ENCODE measurements around the gene ZNF426. TPM values are rescaled to one million over a fixed set of nuclear protein-coding genes. Genes with fewer than 3 reads are reported as not detected.
A peak's percentile ranks its signal among the peaks of the same experiment; 100 is the strongest.
"Not testable (repeated sequence)": the region's sequence is repeated elsewhere in the genome, so short reads cannot be mapped to it uniquely, and the experiment has no call there.

ZNF426 gene
- 11.1 TPM for polyA plus RNA-seq (2013, experiment 1 of 2)
- polyA plus RNA-seq (2013, experiment 2 of 2), result 12.4 TPM

DNA sequence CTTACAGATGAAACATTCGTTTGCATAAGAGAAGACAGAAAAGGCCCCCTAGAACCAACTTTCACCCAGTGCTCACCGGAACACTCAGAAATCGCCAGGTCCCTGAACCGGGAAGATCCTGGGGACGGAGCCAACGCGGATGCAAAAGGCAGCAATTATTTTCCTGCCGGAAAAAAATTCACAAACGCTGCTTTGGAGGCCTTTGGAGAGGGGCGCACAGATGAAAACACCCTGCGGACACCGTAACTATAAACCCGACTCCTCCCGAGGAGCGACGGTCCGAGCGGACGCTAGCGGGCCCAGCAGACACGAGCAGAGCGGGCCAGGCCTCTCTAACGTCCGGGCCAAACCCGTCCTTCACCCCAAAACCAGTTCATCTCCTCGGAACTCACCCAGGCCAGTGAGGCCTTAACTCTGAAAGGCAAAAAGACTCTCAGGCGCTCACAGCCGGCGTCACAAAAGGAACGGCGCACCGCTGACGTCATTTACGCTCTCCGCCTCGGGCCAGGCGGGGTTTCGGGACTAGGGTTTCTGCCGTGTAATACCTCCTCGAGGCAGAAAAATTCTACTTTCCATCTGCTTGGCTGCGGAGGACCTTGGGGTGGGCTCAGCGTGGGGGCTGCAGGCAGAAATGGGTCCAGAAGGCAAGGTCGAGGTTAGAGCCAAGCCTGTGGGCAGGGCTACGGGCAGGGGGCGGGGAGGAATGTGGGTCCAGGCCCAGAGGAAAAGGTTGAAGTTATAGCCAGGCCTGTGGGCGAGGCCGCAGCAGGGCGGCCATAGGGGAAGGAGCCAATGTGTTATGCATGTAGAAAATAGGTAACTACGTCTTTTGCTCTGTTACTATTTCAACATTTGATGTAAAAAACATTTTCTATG lies at the start of gene ZNF426:
TSS of gene ZNF426 (minus strand) at position 463 of the 876 bp plus-strand sequence. CDS start 2,413 bp downstream, outside the sequence.
- Histone ChIP-seq H3K4me3 (ENCODE audit: low read length) (peak within 1 kb of the TSS; percentile 92), H3K9me3 (ENCODE audit: insufficient read depth, low read depth, low read length) (peaks cover 40% of the 10 kb centered on the region), H3K27ac (ENCODE audit: low read depth, low read length) (peak within 1 kb of the TSS; percentile 89), H3K27me3 (ENCODE audit: insufficient read depth, low read length) (no peaks in the 10 kb centered on the region), H3K36me3 (ENCODE audit: insufficient read depth, low read length) (peaks cover 35% of the 10 kb centered on the region), H3K9ac (ENCODE audit: low read depth, low read length) (peak within 1 kb of the TSS; percentile 83), H3K4me1 (ENCODE audit: insufficient read depth, low read length) (no peaks in the 10 kb centered on the region)
- under 1% methylated on average over 48 of the region's 49 CpGs for WGBS

DNA sequence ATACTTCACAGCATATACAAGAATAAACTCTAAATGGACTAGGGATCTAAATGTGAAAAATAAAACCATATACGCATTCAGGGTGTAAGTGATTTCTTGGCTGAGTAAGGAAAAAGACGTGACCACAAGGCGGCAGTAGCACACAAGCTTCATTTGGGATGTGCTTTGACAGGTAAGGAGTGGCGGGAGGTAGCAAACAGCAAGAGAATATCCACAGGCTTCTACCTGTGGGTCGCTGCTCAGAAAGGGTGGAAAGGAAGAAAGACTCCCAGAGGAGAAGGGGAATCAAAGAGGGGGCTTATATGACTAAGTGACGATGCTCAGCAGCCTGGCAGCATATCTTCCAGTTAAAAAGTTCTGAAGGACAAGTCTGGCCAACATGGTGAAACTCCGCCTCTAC lies 48.3 kb upstream of the ZNF426 start:
- no peak overlapping the region for H3K27ac ChIP-seq (ENCODE audit: low read depth, low read length)
- WGBS, result 31% methylated on average over 7 of the region's 7 CpGs

DNA sequence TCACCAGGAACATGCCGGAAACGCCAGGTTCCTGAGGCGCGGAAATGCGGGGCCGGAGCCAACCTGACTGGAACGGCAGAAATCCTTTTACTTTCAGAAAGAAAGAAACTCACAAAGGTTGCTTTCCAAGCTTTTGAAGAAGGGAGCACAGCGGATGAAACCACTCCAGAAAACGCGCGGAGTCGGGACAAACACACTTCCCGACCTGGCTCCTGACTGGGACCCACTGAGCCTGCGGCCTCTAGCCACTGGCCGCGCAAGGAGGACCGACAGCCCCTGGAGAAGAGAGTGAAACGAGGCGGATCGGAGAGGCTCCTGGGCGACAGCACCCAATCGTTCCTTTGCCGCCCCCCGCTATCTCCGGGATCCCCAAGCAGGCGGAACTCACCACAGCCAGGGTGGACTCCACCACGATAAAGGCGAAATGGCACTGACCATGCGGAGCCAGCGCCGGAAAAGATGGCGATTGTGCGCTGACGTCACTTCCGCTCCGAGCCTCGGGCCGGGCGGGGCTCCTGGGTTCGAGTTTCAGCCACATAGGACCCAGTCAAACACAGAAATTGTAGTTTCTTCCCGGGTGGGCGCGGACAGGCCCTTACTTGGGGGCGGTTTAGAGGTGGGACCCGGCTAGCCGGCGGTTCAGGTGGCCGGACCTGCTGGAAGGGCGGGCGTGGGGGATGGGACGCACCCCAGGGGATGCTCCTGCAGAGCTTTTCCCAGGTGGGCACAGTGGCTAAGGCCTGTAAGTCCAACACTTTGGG lies 45.8 kb upstream of the ZNF426 start, which contains the start of gene ZNF121:
TSS of gene ZNF121 (minus strand) at position 432 of the 761 bp plus-strand sequence. CDS start 16,407 bp downstream, outside the sequence.
- peak within 1 kb of the TSS; percentile 99 for H3K9ac ChIP-seq (ENCODE audit: low read depth, low read length)
- WGBS, result under 1% methylated on average over 51 of the region's 51 CpGs
- H3K9me3 ChIP-seq (ENCODE audit: insufficient read depth, low read depth, low read length), result peaks cover 5% of the 10 kb centered on the region

More for the DNA sequence above, 48.3 kb upstream of the ZNF426 start:
- no peaks in the 10 kb centered on the region for H3K27me3 ChIP-seq (ENCODE audit: insufficient read depth, low read length)
- H3K9me3 ChIP-seq (ENCODE audit: insufficient read depth, low read depth, low read length), result no peaks in the 10 kb centered on the region; the same call in 1 of the 2 replicates
- peaks cover 9% of the 10 kb centered on the region for H3K36me3 ChIP-seq (ENCODE audit: insufficient read depth, low read length)
- no peak overlapping the region for H3K4me3 ChIP-seq (ENCODE audit: low read length)
- peaks cover 18% of the 10 kb centered on the region for H3K4me1 ChIP-seq (ENCODE audit: insufficient read depth, low read length)
- no peak overlapping the region for H3K9ac ChIP-seq (ENCODE audit: low read depth, low read length)

DNA sequence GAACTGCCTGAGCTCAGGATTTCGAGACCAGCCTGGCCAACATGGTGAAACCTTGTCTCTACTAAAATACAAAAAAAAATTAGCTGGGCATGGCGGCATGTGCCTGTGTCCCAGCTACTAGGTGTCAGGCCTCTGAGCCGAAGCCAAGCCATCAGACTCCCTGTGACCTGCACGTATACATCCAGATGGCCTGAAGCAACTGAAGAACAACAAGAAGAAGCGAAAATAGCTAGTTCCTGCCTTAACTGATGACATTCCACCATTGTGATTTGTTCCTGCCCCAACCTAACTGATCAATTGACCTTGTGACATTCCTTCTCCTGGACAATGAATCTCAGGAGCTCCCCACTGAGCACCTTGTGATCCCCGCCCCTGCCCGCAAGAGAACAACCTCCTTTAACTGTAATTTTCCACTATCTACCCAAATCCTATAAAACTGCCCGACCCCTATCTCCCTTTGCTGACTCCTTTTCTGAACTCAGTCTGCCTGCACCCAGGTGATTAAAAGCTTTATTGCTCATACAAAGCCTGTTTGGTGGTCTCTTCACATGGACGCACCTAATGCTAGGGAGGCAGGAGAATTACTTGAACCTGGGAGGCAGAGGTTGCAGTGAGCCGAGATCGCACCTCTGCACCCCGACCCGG lies 43.8 kb upstream of the ZNF426 start:
- Histone ChIP-seq H3K27ac (ENCODE audit: low read depth, low read length) (peak overlapping the region; percentile 81), H3K36me3 (ENCODE audit: insufficient read depth, low read length) (peaks cover 48% of the 10 kb centered on the region), H3K4me1 (ENCODE audit: insufficient read depth, low read length) (peaks cover 24% of the 10 kb centered on the region), H3K9ac (ENCODE audit: low read depth, low read length) (peak overlapping the region; percentile 61), H3K4me3 (ENCODE audit: low read length) (peak overlapping the region; percentile 99)
- H3K27me3 ChIP-seq (ENCODE audit: insufficient read depth, low read length); H3K9me3 ChIP-seq (ENCODE audit: insufficient read depth, low read depth, low read length): not testable (repeated sequence)
- WGBS, result 43% methylated on average over 12 of the region's 13 CpGs

More for the DNA sequence above, 45.8 kb upstream of the ZNF426 start, which contains the start of gene ZNF121:
- H3K27me3 ChIP-seq (ENCODE audit: insufficient read depth, low read length), result no peaks in the 10 kb centered on the region
- peak within 1 kb of the TSS; percentile 99 for H3K27ac ChIP-seq (ENCODE audit: low read depth, low read length)
- peaks cover 18% of the 10 kb centered on the region for H3K4me1 ChIP-seq (ENCODE audit: insufficient read depth, low read length)
- H3K36me3 ChIP-seq (ENCODE audit: insufficient read depth, low read length), result peaks cover 33% of the 10 kb centered on the region
- peak within 1 kb of the TSS; percentile 99 for H3K4me3 ChIP-seq (ENCODE audit: low read length)

DNA sequence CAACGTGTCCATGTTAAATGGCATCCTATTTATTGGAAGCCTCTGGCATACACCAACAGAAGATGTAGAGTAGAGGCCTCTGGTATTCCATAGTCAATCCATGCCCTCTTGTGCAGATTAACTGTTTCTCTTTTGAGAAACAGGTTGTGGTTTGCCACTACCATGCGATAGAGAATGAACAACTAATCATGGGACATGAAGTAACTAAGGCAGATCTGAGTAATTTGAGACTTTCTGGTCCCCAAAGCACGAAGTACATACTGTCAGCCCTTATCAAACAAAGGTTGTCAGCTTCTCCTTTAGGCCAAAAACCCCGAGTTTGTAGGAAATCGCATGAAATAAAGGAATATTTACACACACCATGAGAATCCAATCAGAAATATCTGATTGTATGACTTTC lies 42.3 kb upstream of the ZNF426 start:
- Histone ChIP-seq H3K9me3 (ENCODE audit: insufficient read depth, low read depth, low read length) (peaks cover 19% of the 10 kb centered on the region), H3K36me3 (ENCODE audit: insufficient read depth, low read length) (peaks cover 58% of the 10 kb centered on the region), H3K4me1 (ENCODE audit: insufficient read depth, low read length) (peaks cover 24% of the 10 kb centered on the region), H3K27ac (ENCODE audit: low read depth, low read length) (no peak overlapping the region), H3K4me3 (ENCODE audit: low read length) (peak overlapping the region; percentile 99), H3K27me3 (ENCODE audit: insufficient read depth, low read length) (no peaks in the 10 kb centered on the region), H3K9ac (ENCODE audit: low read depth, low read length) (no peak overlapping the region)
- 88% methylated on average over 5 of the region's 5 CpGs for WGBS

DNA sequence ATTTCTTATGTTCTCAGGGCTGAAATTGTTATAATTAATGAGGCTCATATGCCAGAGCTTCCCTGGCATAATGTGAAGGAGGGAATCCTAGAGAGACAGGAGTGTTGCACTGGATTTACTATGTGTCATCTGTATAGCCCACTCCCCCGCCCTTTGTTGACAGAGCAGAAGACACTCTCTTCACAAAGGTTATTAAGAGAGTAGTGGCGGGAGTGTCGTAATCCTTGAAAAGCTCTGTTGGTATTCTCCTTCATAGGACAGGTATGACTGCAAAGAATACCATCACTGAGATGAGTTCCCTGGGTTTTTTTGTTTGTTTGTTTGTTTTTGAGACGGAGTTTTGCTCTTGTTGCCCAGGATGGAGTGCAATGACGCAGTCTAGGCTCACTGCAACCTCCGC lies 31.8 kb upstream of the ZNF426 start:
- Histone ChIP-seq H3K4me3 (ENCODE audit: low read length) (no peak overlapping the region), H3K27ac (ENCODE audit: low read depth, low read length) (no peak overlapping the region), H3K9me3 (ENCODE audit: insufficient read depth, low read depth, low read length) (peaks cover 85% of the 10 kb centered on the region), H3K36me3 (ENCODE audit: insufficient read depth, low read length) (peaks cover 92% of the 10 kb centered on the region), H3K9ac (ENCODE audit: low read depth, low read length) (no peak overlapping the region), H3K4me1 (ENCODE audit: insufficient read depth, low read length) (no peaks in the 10 kb centered on the region), H3K27me3 (ENCODE audit: insufficient read depth, low read length) (no peaks in the 10 kb centered on the region)
- 97% methylated on average over 6 of the region's 6 CpGs for WGBS

DNA sequence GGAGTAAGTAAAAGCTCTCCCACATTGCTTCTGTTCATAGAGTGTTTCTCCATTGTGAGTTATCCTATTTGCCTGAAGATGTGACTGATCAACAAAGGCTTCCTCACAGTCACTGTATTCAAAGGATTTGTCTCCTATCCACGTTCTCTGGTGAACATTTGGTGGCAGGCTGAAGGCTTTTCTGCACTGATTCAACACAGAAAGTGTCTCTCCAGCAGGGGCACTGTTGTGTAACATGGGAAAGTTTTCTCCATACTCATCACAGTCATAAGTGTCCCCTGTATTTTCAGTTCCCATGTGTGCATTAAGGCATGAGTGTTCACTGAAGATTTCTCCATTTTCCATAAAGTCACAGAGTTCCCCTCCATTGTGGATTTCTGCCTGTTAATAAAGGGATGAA lies 28.3 kb upstream of the ZNF426 start:
- H3K9ac ChIP-seq (ENCODE audit: low read depth, low read length), result no peak overlapping the region
- no peaks in the 10 kb centered on the region for H3K4me1 ChIP-seq (ENCODE audit: insufficient read depth, low read length)
- no peaks in the 10 kb centered on the region for H3K27me3 ChIP-seq (ENCODE audit: insufficient read depth, low read length)
- no peak overlapping the region for H3K27ac ChIP-seq (ENCODE audit: low read depth, low read length)
- H3K9me3 ChIP-seq (ENCODE audit: insufficient read depth, low read depth, low read length), result peaks cover 91% of the 10 kb centered on the region
- H3K4me3 ChIP-seq (ENCODE audit: low read length), result no peak overlapping the region
- WGBS, result 96% methylated on average over 1 of the region's 1 CpG
- peaks cover 98% of the 10 kb centered on the region for H3K36me3 ChIP-seq (ENCODE audit: insufficient read depth, low read length)

DNA sequence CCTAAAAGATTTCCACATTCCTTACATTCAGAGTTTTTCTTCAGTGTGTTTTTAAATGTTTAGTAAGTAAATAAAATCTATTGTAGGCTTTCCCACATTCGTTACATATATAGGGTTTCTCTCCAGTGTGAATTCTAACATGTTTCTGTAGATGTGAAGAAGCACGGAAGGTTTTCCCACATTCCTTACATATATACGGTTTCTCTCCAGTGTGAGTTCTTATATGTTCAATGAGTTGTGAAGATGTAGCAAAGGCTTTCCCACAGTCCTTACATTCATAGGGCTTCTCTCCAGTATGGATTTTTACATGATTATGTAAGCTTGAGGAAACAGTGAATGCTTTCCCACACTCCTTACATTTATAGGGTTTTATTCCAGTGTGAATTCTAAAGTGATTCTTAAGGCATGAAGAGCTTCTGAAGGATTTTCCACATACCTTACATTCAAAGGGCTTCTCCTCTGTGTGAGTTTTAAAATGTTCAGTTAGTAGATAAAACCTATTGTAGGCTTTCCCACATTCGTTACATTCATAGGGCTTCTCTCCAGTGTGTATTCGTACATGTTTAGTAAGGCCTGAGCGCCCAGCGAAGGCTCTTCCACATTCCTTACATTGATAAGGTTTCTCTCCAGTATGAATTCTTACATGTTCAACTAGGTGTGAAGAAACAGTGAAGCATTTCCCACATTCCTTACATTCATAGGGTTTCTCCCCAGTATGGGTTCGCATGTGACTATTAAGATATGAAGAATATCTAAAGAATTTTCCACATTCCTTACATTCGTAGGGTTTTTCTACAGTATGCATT lies 27.7 kb upstream of the ZNF426 start:
- peaks cover 90% of the 10 kb centered on the region for H3K9me3 ChIP-seq (ENCODE audit: insufficient read depth, low read depth, low read length)
- WGBS, result 98% methylated on average over 5 of the region's 9 CpGs
- no peaks in the 10 kb centered on the region for H3K4me1 ChIP-seq (ENCODE audit: insufficient read depth, low read length)
- no peaks in the 10 kb centered on the region for H3K27me3 ChIP-seq (ENCODE audit: insufficient read depth, low read length)
- peaks cover 98% of the 10 kb centered on the region for H3K36me3 ChIP-seq (ENCODE audit: insufficient read depth, low read length)
- no peak overlapping the region for H3K4me3 ChIP-seq (ENCODE audit: low read length)
- H3K27ac ChIP-seq (ENCODE audit: low read depth, low read length), result no peak overlapping the region
- no peak overlapping the region for H3K9ac ChIP-seq (ENCODE audit: low read depth, low read length)

DNA sequence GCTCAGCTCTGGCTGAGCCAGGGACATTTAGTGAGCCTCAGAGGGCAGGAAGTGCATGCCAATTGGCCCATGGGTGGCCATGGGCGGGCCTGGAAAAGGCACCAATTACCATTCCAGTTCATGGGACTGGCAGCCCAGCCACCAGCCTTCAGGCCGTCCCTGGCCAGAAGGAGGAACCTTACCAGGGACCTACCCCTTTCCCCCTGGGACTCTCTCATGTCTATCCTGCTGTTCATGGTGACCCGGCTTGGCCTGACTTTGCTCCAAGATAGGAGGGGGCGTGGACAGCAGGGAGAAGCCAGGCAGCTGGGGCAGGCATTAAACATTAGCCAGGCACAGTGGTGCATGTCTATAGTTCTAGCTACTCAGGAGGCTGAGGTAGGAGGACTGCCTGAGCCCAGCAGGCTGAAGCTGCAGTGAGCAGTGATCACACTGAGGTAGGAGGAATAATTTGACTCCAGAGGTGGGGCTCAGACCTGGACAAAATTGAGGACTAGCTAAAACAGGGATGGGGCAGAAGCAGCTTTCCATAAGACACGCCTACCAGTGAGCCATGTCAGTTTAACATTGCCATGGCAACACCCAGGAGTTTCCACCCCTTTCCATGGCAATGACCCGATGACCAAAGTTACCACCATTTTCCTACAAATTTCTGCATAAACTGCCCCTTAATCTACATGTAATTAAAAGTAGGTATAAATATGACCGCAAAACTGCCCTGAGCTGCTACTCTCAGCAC lies 14.3 kb upstream of the ZNF426 start:
- Histone ChIP-seq H3K4me1 (ENCODE audit: insufficient read depth, low read length) (no peaks in the 10 kb centered on the region), H3K9ac (ENCODE audit: low read depth, low read length) (no peak overlapping the region), H3K27ac (ENCODE audit: low read depth, low read length) (no peak overlapping the region), H3K27me3 (ENCODE audit: insufficient read depth, low read length) (no peaks in the 10 kb centered on the region), H3K9me3 (ENCODE audit: insufficient read depth, low read depth, low read length) (peaks cover 15% of the 10 kb centered on the region; the same call in 1 of the 2 replicates), H3K4me3 (ENCODE audit: low read length) (no peak overlapping the region), H3K36me3 (ENCODE audit: insufficient read depth, low read length) (no peaks in the 10 kb centered on the region)
- whole genome bisulfite sequencing, result 90% methylated on average over 7 of the region's 7 CpGs

DNA sequence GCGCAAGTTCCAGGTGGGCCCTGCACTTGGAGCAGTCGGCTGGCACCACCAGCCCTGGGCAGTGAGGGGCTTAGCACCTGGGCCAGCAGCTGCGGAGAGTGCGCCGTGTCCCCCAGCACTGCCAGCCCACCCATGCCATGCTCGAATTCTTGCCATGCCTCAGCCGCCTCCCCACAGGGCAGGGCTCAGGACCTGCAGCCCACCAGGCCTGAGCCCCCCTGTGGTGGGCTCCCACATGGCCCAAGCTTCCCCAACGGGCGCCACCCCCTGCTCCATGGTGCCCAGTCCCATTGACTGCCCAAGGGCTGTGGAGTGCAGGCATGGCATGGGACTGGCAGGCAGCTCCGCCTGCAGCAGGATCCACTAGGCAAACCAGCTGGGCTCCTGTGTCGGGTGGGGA lies 9.4 kb upstream of the ZNF426 start:
- 93% methylated on average over 11 of the region's 11 CpGs for WGBS
- H3K9me3 ChIP-seq (ENCODE audit: insufficient read depth, low read depth, low read length), result peaks cover 23% of the 10 kb centered on the region
- H3K27me3 ChIP-seq (ENCODE audit: insufficient read depth, low read length), result no peaks in the 10 kb centered on the region
- H3K27ac ChIP-seq (ENCODE audit: low read depth, low read length), result no peak overlapping the region
- H3K9ac ChIP-seq (ENCODE audit: low read depth, low read length), result no peak overlapping the region
- H3K36me3 ChIP-seq (ENCODE audit: insufficient read depth, low read length), result no peaks in the 10 kb centered on the region
- H3K4me1 ChIP-seq (ENCODE audit: insufficient read depth, low read length), result no peaks in the 10 kb centered on the region
- no peak overlapping the region for H3K4me3 ChIP-seq (ENCODE audit: low read length)

Measured in HUES64 (cell line).